Fibroblast of pulmonary artery (primary cell): ENCODE data around the gene SH3GL1.

Experiments used
- DNase-seq: peaks from one replicate; pipeline ENCODE4 v3.0.0-alpha.2; 2010; ENCODE audit warnings: low read depth
- H3K4me3 ChIP-seq: replicated peaks from 2 replicates; pipeline ENCODE4 v1.5.1; 2011; ENCODE audit warnings: low read depth, mild to moderate bottlenecking, control low read depth, low read length, moderate library complexity
- TF ChIP-seq, protein P1 (sequence below): IDR thresholded peaks from 2 replicates; pipeline ENCODE4 v1.5.1; 2011; ENCODE audit warnings: mild to moderate bottlenecking, control low read depth, low read length, inconsistent platforms; ENCODE audit errors: missing control alignments

The SH3GL1 gene

GRCh38 chr19:4370418-4371041, 29.8 kb downstream of the SH3GL1 start:
- TF ChIP-seq, protein P1, sequence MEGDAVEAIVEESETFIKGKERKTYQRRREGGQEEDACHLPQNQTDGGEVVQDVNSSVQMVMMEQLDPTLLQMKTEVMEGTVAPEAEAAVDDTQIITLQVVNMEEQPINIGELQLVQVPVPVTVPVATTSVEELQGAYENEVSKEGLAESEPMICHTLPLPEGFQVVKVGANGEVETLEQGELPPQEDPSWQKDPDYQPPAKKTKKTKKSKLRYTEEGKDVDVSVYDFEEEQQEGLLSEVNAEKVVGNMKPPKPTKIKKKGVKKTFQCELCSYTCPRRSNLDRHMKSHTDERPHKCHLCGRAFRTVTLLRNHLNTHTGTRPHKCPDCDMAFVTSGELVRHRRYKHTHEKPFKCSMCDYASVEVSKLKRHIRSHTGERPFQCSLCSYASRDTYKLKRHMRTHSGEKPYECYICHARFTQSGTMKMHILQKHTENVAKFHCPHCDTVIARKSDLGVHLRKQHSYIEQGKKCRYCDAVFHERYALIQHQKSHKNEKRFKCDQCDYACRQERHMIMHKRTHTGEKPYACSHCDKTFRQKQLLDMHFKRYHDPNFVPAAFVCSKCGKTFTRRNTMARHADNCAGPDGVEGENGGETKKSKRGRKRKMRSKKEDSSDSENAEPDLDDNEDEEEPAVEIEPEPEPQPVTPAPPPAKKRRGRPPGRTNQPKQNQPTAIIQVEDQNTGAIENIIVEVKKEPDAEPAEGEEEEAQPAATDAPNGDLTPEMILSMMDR = no peak
- no peak overlapping the region for H3K4me3 ChIP-seq
- no peak for DNase-seq

DNA sequence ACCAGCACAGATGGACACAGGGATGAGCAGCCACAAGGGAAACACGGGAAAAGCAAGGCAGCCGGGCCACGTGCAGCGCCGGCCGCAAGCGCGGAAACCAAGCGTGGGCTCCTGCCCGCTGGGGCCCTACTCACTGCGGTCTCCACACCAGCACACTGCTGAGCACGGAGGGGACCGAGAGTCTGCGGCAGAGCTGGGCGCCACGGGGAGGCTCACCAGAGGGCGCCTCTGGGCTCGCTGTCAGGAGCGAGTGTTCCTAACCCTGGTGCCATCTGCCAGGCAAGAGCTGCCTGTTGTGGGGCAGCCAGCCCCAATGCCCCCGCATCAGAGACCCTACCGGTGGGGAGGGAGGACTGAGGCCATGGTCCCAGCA, 30.5 kb downstream of the SH3GL1 start:
- H3K4me3 ChIP-seq = no peak overlapping the region
- DNase-seq = no peak
- TF ChIP-seq, protein P1 = peak; percentile 4

GRCh38 chr19:4369109-4369887, 31.0 kb downstream of the SH3GL1 start:
- TF ChIP-seq, protein P1 = no peak
- H3K4me3 ChIP-seq = no peak overlapping the region
- no peak for DNase-seq

GRCh38 chr19:4368128-4368820, 32.1 kb downstream of the SH3GL1 start:
- H3K4me3 ChIP-seq = no peak overlapping the region
- DNase-seq = peak; percentile 35
- TF ChIP-seq, protein P1 = no peak

DNA sequence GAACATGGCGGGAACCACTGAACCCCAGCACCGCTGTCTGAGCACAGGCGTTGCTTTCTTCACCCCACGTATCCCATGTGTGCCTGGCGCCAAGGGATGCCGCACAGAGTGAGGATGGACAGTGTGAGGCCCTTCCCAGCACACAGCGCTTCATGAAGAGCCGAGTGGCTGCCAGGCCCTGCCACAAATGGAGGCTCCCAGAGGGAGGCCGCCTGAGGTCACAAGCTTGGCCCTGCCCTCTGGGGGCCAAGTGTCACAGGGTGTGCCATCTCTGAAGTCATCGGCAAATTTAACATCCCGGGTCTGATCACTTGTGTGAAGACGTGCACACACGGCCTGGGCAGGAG, 32.6 kb downstream of the SH3GL1 start:
- no peak overlapping the region for H3K4me3 ChIP-seq
- TF ChIP-seq, protein P1 = no peak
- DNase-seq = no peak

GRCh38 chr19:4367336-4367723, 33.0 kb downstream of the SH3GL1 start:
- no peak for DNase-seq
- no peak overlapping the region for H3K4me3 ChIP-seq
- TF ChIP-seq, protein P1 = no peak
